Measurements from ENCODE around the gene CFAP299. TPM values are rescaled to one million over a fixed set of nuclear protein-coding genes. Genes with fewer than 3 reads are reported as not detected.
A peak's percentile ranks its signal among the peaks of the same experiment; 100 is the strongest.

CFAP299 gene
- total and polyA plus RNA-seq, 2 donors (not counting 1 experiment from before 2014, with no cell fraction given), result not detected

DNA sequence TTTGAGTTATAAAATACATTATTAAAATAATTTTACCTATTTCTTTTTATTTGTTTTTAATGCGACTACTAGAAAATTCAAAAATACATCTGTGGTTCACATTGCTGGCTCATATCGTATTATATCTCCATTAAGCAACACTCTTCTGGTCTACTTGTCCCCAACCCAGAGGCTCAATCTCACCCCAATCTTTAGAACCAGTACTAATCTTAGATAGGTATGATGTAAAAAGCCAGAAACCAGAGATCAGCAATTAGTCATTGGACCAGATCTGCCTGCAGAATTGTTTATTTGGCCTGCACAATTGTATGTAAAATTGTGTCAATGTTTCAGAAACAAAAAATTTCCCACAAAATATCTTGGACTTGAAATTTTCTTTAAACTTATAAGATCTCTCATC is 539.4 kb downstream of the CFAP299 start:
- no peak overlapping the region for H3K4me3 ChIP-seq (ENCODE audit: control extremely low read depth in 1 of 5, extremely low read depth in 1 of 5, insufficient read depth in 1 of 5, low read depth in 2 of 5, low read length in 4 of 5)
- peak overlapping the region; percentile 49 for H3K4me2 ChIP-seq (replicated peaks; ENCODE audit: low read depth, low read length, poor library complexity, severe bottlenecking)
- no CpG with 5 or more reads among the region's 2 CpGs for WGBS (ENCODE audit: insufficient coverage)
- ATAC-seq (ENCODE audit: low read depth), result no peak
- H3K36me3 ChIP-seq (replicated peaks in 1 of 2; ENCODE audit: control extremely low read depth in 1 of 2, control insufficient read depth in 1 of 2, extremely low read depth in 1 of 2, insufficient read depth in 2 of 2, low read length in 1 of 2), result no peaks in the 10 kb centered on the region
- Mint-ChIP-seq H3K4me3 (no peak overlapping the region), H3K27ac (no peak overlapping the region), H3K4me1 (peaks cover 31% of the 10 kb centered on the region), H3K27me3 (no peaks in the 10 kb centered on the region), H3K9me3 (ENCODE audit: insufficient read depth) (no peaks in the 10 kb centered on the region)
- TF ChIP-seq, protein P1, sequence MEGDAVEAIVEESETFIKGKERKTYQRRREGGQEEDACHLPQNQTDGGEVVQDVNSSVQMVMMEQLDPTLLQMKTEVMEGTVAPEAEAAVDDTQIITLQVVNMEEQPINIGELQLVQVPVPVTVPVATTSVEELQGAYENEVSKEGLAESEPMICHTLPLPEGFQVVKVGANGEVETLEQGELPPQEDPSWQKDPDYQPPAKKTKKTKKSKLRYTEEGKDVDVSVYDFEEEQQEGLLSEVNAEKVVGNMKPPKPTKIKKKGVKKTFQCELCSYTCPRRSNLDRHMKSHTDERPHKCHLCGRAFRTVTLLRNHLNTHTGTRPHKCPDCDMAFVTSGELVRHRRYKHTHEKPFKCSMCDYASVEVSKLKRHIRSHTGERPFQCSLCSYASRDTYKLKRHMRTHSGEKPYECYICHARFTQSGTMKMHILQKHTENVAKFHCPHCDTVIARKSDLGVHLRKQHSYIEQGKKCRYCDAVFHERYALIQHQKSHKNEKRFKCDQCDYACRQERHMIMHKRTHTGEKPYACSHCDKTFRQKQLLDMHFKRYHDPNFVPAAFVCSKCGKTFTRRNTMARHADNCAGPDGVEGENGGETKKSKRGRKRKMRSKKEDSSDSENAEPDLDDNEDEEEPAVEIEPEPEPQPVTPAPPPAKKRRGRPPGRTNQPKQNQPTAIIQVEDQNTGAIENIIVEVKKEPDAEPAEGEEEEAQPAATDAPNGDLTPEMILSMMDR (IDR thresholded peaks at IDR 0.05), result no peak
- TF ChIP-seq EZH2 (IDR thresholded peaks at IDR 0.05; ENCODE audit: borderline replicate concordance, insufficient read depth, low read depth, low read length, poor library complexity, severe bottlenecking), result no peak
- intact Hi-C loops (cut with micrococcal nuclease), result loop anchor here (10.0 kb wide), 2 partner anchors 260 to 690 kb away; no protein-coding TSS in a partner anchor
- no peaks in the 10 kb centered on the region for H3K9me3 ChIP-seq (ENCODE audit: control extremely low read depth in 1 of 3, control insufficient read depth in 2 of 3, insufficient read depth in 1 of 3, low read length in 2 of 3)
- ChIA-PET CTCF (interaction anchor here (2.0 kb wide), 1 partner anchor 509 kb away, joined by 4 read pairs; no protein-coding TSS in a partner anchor), POLR2A (no interaction called here)
- H3K79me2 ChIP-seq (ENCODE audit: control insufficient read depth, insufficient read depth, low read length), result no peaks in the 10 kb centered on the region
- no peak overlapping the region for H3K9ac ChIP-seq (ENCODE audit: low read length)
- H2AFZ ChIP-seq (ENCODE audit: insufficient read depth, low read depth, low read length, poor library complexity, severe bottlenecking), result no peak overlapping the region
- no peaks in the 10 kb centered on the region for H4K20me1 ChIP-seq (ENCODE audit: control insufficient read depth, insufficient read depth, low read length, poor library complexity, severe bottlenecking)
- H3K27me3 ChIP-seq (replicated peaks in 1 of 4; ENCODE audit: control extremely low read depth in 1 of 4, control insufficient read depth in 3 of 4, insufficient read depth in 4 of 4, low read length in 3 of 4), result no peaks in the 10 kb centered on the region
- no peak for DNase-seq
- peaks cover 24 to 26% of the 10 kb centered on the region in 2 donors for H3K4me1 ChIP-seq (ENCODE audit: control insufficient read depth in 2 of 2, insufficient read depth in 2 of 2, low read length in 2 of 2)
- peak overlapping the region; percentile 50 to 70 for H3K27ac ChIP-seq (ENCODE audit: low read length in 2 of 2)

DNA sequence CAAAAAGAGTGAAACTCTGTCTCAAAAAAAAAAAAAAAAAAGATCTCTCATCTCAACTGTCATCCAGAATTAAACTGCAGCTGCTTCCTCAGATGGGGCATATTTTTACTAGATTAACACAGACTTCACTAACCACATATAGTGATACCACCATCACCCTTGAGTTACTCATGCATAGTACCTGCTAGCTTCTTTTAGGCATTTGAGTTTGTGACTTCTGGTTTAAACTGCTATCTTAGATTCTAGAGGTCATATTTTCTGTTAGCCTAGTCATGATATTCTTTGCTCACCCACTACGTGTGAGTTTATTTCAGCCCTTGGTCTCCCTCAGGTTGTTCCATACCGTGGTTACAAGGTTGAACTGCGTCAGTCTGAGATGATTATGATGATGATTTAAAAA is 540.1 kb downstream of the CFAP299 start:
- Histone ChIP-seq H3K36me3 (replicated peaks in 1 of 2; ENCODE audit: control extremely low read depth in 1 of 2, control insufficient read depth in 1 of 2, extremely low read depth in 1 of 2, insufficient read depth in 2 of 2, low read length in 1 of 2) (no peaks in the 10 kb centered on the region), H3K27ac (ENCODE audit: low read length in 2 of 2) (peak overlapping the region; percentile 50 to 70), H3K4me3 (ENCODE audit: control extremely low read depth in 1 of 5, extremely low read depth in 1 of 5, insufficient read depth in 1 of 5, low read depth in 2 of 5, low read length in 4 of 5) (no peak overlapping the region), H3K9me3 (ENCODE audit: control extremely low read depth in 1 of 3, control insufficient read depth in 2 of 3, insufficient read depth in 1 of 3, low read length in 2 of 3) (no peaks in the 10 kb centered on the region), H3K9ac (ENCODE audit: low read length) (no peak overlapping the region), H4K20me1 (ENCODE audit: control insufficient read depth, insufficient read depth, low read length, poor library complexity, severe bottlenecking) (no peaks in the 10 kb centered on the region), H3K27me3 (replicated peaks in 1 of 4; ENCODE audit: control extremely low read depth in 1 of 4, control insufficient read depth in 3 of 4, insufficient read depth in 4 of 4, low read length in 3 of 4) (no peaks in the 10 kb centered on the region), H3K4me2 (replicated peaks; ENCODE audit: low read depth, low read length, poor library complexity, severe bottlenecking) (peak overlapping the region; percentile 49), H3K4me1 (ENCODE audit: control insufficient read depth in 2 of 2, insufficient read depth in 2 of 2, low read length in 2 of 2) (peaks cover 24 to 26% of the 10 kb centered on the region in 2 donors), H2AFZ (ENCODE audit: insufficient read depth, low read depth, low read length, poor library complexity, severe bottlenecking) (peak overlapping the region; percentile 26), H3K79me2 (ENCODE audit: control insufficient read depth, insufficient read depth, low read length) (no peaks in the 10 kb centered on the region)
- Mint-ChIP-seq H3K4me1 (peaks cover 31% of the 10 kb centered on the region), H3K27ac (peak overlapping the region; percentile 88), H3K4me3 (peak overlapping the region; percentile 32), H3K9me3 (ENCODE audit: insufficient read depth) (no peaks in the 10 kb centered on the region), H3K27me3 (no peaks in the 10 kb centered on the region)
- DNase-seq (peak; percentile 77), ATAC-seq (ENCODE audit: low read depth) (peak; percentile 96)
- TF ChIP-seq EZH2 (IDR thresholded peaks at IDR 0.05; ENCODE audit: borderline replicate concordance, insufficient read depth, low read depth, low read length, poor library complexity, severe bottlenecking), result no peak
- TF ChIP-seq, protein P1 (IDR thresholded peaks at IDR 0.05), result no peak
- ChIA-PET CTCF (interaction anchor here (2.0 kb wide), 1 partner anchor 510 kb away, joined by 4 read pairs; no protein-coding TSS in a partner anchor), POLR2A (no interaction called here)
- intact Hi-C loops (cut with micrococcal nuclease), result loop anchor here (10.0 kb wide), 2 partner anchors 261 to 691 kb away; no protein-coding TSS in a partner anchor
- no CpG with 5 or more reads among the region's 3 CpGs for WGBS (ENCODE audit: insufficient coverage)
